Cardiac muscle cell (in vitro differentiated cells and primary cell): ENCODE results near the gene CEACAM6. TPM values are rescaled to one million over a fixed set of nuclear protein-coding genes. Genes with fewer than 3 reads are reported as not detected.
"Not testable (repeated sequence)": the region's sequence is repeated elsewhere in the genome, so short reads cannot be mapped to it uniquely, and the experiment has no call there.

Source experiments
- DNase-seq, 2 donors: peaks; one replicate each; pipeline versions ENCODE4 v3.0.0 to v3.0.0-alpha.2; 2010 to 2017; ENCODE audit warnings: low read depth in 1 of 2, low spot score in 1 of 2
- H3K27ac ChIP-seq: fragments of 200-600 bp; sonication (generic); 2 replicates; pipeline ENCODE4 v1.5.1; 2016
- H3K27me3 ChIP-seq: fragments of 200-600 bp; sonication (generic); 2 replicates; pipeline ENCODE4 v1.6.0; 2016; ENCODE audit warnings: control low read depth
- H3K36me3 ChIP-seq: fragments of 200-600 bp; sonication (generic); 2 replicates; pipeline ENCODE4 v1.5.1; 2016; ENCODE audit warnings: control low read depth
- H3K4me1 ChIP-seq: fragments of 200-600 bp; sonication (generic); 2 replicates; pipeline ENCODE4 v1.8.1; 2017; ENCODE audit warnings: low read depth, mild to moderate bottlenecking, mixed run types
- H3K4me3 ChIP-seq: fragments of 200-600 bp; sonication (generic); 2 replicates; pipeline ENCODE4 v1.5.1; 2016; ENCODE audit warnings: mild to moderate bottlenecking
- H3K9me3 ChIP-seq: fragments of 200-600 bp; sonication (generic); 2 replicates; pipeline ENCODE4 v1.5.1; 2017; ENCODE audit warnings: low read depth, mild to moderate bottlenecking, control low read depth
- polyA plus RNA-seq: library from polyadenylated mRNA; unstranded; fragments of >200 nt; fragmentation: Nextera tagmentation; extraction: Ambion mirVana; gene quantifications from 2 replicates; pipeline ENCODE4 v1.2.1, GENCODE V29; 2016
- total RNA-seq: library from RNA; depleted of rRNA; stranded (reverse); fragments of >200 nt; gene quantifications from 2 replicates; pipeline ENCODE4 v1.2.3, GENCODE V29; 2016
- TF ChIP-seq, protein P1 (sequence below): IDR thresholded peaks from 2 replicates; pipeline ENCODE4 v1.5.1; 2012; ENCODE audit warnings: low read depth, mild to moderate bottlenecking, low read length

Gene CEACAM6
- total and polyA plus RNA-seq, 2 experiments from 2014 or later = not detected

DNA sequence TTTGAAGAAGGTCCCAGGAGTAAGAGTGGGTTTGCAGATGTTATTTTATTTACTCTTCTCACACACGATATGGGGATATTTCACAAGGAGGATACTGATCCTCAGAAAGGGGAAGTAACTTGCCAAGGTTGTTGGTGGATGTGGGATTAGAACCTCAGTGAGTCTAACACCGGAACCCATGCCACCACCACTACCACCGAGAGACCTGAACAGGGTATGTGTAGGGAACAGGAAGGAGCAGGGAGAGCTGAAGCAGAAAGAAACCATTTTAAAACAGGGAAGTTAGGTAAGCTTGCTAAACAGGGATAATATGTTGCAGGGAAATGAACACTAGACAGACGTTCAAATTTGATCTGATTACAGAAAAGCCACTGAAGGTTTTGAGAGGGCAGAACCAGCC, 29.4 kb downstream of the CEACAM6 start:
- no peaks in the 10 kb centered on the region for H3K9me3 ChIP-seq
- DNase-seq = no peak
- no peak overlapping the region for H3K4me3 ChIP-seq
- H3K27me3 ChIP-seq = no peaks in the 10 kb centered on the region
- TF ChIP-seq, protein P1, sequence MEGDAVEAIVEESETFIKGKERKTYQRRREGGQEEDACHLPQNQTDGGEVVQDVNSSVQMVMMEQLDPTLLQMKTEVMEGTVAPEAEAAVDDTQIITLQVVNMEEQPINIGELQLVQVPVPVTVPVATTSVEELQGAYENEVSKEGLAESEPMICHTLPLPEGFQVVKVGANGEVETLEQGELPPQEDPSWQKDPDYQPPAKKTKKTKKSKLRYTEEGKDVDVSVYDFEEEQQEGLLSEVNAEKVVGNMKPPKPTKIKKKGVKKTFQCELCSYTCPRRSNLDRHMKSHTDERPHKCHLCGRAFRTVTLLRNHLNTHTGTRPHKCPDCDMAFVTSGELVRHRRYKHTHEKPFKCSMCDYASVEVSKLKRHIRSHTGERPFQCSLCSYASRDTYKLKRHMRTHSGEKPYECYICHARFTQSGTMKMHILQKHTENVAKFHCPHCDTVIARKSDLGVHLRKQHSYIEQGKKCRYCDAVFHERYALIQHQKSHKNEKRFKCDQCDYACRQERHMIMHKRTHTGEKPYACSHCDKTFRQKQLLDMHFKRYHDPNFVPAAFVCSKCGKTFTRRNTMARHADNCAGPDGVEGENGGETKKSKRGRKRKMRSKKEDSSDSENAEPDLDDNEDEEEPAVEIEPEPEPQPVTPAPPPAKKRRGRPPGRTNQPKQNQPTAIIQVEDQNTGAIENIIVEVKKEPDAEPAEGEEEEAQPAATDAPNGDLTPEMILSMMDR = no peak
- H3K36me3 ChIP-seq = no peaks in the 10 kb centered on the region
- no peak overlapping the region for H3K27ac ChIP-seq
- no peaks in the 10 kb centered on the region for H3K4me1 ChIP-seq

DNA sequence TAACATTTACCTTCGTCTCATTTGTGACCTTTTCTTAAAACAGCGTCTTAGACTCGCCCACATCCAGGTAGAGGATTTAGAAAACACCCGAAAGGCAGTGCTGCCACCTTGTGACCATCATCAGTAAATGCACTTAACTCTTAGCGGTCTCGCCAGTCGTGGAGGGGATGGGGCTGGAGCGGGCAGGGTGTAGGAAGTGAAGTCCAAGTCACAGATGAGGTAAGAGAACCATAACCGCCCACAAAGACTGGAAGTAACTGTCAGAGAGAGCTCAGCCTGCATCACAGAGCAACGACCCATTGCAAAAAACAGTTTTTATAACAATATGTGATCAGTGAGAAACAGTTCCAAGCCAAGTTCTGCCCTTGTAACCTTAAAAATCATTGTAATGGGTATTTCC, 30.3 kb downstream of the CEACAM6 start:
- Histone ChIP-seq H3K4me3 (no peak overlapping the region), H3K36me3 (no peaks in the 10 kb centered on the region), H3K27me3 (no peaks in the 10 kb centered on the region), H3K9me3 (no peaks in the 10 kb centered on the region), H3K4me1 (no peaks in the 10 kb centered on the region), H3K27ac (no peak overlapping the region)
- TF ChIP-seq, protein P1 = peak; percentile 84
- DNase-seq = peak; percentile 52 to 80

DNA sequence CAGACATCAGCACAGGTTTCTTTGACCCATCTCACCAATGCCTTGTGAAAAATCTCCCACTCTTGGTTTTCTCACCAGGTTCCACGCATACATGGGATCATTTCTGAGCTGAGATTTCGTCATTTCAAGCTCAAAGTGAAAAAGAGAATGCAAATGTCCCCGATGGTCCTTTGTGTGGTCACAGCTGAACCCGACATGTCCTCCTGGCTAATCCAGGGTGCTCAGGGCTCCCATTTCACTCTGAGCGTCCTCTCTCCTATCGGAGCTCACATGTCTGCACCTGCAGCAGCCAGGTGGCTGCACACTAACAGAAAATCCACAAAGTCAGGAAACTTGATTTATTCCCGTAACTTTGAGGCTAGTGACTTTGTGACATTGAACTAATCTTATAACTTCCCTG, 31.7 kb downstream of the CEACAM6 start:
- H3K4me3 ChIP-seq = no peak overlapping the region
- H3K27me3 ChIP-seq = no peaks in the 10 kb centered on the region
- H3K27ac ChIP-seq = no peak overlapping the region
- no peaks in the 10 kb centered on the region for H3K36me3 ChIP-seq
- DNase-seq = no peak
- TF ChIP-seq, protein P1 = no peak
- H3K4me1 ChIP-seq = no peaks in the 10 kb centered on the region
- H3K9me3 ChIP-seq = no peaks in the 10 kb centered on the region

DNA sequence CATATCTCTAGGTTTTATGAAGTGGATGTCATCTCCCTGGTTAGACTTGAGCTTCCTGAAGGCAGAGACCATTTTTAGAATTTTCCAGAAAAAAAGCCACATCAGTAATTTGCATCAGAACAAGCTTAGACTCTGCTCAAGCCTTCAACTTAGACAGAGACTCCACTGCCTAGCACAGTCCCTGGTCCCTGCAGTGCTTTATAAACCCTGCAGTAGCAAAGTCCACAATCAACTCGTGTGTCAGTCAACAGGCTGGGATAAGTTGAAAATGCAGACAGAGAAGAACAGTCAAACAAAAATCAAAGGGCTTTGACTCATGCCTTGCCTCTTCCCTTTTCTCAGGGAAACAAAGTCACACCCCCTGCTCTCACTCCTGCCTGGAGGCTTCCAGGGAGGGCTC, 33.2 kb downstream of the CEACAM6 start:
- H3K9me3 ChIP-seq, H3K36me3 ChIP-seq, DNase-seq, H3K27me3 ChIP-seq, H3K27ac ChIP-seq, H3K4me3 ChIP-seq, H3K4me1 ChIP-seq: not testable (repeated sequence)

DNA sequence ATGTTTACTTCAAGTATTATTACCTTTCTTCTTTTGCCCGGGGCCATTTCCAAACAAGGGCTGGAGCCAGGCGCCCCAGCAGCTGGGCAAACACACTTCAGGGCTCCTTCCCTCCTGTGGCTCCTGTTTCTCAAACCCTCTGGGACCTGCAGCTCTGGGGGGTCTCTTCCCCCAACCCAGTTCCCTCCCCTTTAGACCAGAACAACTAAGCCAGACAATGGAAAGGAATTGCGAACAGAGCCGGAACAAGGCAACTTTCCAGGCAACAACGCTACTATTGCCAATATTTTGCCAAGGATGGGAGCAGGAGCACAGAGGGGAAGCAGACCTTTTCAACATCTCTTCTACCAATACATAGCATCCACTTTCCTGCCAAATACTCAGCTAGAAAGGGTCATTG, 33.7 kb downstream of the CEACAM6 start:
- H3K27me3 ChIP-seq, H3K9me3 ChIP-seq, H3K27ac ChIP-seq, H3K36me3 ChIP-seq, DNase-seq, H3K4me3 ChIP-seq, H3K4me1 ChIP-seq: not testable (repeated sequence)

DNA sequence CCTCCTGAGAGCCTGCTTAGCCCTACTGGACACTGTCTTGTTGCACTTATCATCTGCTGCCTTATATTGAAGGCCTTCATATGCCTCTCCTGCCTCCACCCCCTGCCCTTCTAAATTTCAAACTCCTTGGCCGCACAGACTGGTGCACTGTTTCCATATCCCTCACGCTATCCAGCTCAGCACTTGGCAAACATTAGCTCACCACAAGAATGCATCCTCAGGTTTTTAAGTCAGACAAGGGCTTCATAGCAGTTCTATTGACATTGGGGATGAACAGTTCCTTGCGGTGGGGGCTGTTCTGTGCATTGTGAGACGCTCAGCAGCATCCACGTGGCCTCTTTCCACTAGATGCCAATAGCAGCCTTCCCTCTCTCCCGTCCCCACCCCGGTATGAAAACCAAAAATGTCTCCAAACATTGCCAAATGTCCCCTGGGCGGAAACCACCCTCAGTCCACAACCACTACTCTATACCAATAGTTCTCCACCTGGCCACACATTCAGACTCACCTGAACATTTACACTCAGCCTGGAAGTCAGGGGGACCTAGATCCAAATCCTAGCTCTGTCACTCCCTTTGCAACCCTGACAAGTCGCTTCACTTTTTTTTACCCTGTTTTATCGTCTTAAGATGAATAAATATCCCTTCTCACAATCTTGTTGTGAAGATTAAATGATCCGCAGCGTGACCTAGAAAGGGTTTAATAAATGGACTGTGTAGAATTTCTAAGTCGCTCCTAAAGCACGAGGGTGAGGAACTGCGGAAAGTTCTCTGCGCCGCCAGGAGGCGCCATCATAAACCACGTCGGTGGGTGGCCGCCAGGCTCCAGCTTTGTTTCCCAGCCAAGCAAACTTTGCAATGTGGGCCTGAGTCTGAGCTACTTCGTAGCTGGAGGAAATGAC, 37.4 kb downstream of the CEACAM6 start:
- DNase-seq = peak; percentile 11 to 61
- no peak overlapping the region for H3K27ac ChIP-seq
- no peaks in the 10 kb centered on the region for H3K4me1 ChIP-seq
- H3K9me3 ChIP-seq = no peaks in the 10 kb centered on the region
- no peak overlapping the region for H3K4me3 ChIP-seq
- no peaks in the 10 kb centered on the region for H3K36me3 ChIP-seq
- no peaks in the 10 kb centered on the region for H3K27me3 ChIP-seq
- TF ChIP-seq, protein P1 = peak; percentile 73
